ENCODE data around the gene PYY.

DNA sequence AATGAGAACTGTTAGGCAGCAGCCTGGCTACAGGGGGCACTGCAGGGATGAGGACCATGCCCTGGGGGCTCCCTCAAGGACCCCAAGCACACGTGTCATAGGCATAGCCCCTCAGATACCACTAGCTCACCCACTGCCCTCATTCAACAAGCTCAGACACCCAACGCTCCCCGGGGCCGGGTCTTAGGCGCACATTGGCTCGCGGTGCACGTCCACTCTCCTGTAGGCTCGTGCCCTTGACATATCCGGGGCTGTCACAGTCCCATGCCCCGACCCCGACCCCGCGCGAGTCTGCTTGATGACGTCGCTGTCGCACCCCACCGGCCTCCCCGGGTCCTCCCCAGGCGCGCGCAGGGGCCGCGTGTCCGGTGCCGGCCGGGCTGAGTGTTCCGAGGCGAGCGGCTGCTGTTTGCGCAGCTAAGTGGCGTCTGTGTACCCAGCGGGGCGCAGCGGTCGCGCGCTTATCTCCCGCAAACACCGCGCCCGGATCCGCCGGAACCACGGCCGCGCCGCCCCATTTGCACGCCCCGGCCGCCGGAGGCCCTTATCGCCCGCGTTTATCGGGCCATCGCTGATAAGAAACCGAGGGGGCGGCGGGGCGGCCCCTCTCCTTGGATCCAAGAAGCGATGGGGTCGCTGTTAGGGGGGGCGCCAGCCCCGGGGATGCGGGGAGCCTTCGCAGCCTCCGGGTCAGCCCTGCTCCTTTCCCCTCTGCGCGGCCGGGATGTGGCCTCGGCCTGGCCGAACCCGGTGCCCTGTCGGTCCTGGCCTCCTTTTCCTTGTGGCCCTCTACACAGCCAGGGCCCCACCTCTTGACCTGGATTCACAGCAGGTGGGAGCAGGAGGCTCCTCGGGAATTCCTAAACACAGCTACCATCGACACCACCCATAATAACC, 30.0 kb upstream of the PYY start:
- TF ChIP-seq, protein P1, sequence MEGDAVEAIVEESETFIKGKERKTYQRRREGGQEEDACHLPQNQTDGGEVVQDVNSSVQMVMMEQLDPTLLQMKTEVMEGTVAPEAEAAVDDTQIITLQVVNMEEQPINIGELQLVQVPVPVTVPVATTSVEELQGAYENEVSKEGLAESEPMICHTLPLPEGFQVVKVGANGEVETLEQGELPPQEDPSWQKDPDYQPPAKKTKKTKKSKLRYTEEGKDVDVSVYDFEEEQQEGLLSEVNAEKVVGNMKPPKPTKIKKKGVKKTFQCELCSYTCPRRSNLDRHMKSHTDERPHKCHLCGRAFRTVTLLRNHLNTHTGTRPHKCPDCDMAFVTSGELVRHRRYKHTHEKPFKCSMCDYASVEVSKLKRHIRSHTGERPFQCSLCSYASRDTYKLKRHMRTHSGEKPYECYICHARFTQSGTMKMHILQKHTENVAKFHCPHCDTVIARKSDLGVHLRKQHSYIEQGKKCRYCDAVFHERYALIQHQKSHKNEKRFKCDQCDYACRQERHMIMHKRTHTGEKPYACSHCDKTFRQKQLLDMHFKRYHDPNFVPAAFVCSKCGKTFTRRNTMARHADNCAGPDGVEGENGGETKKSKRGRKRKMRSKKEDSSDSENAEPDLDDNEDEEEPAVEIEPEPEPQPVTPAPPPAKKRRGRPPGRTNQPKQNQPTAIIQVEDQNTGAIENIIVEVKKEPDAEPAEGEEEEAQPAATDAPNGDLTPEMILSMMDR (IDR thresholded peaks at IDR 0.05; ENCODE audit: low read length) = no peak
- no peak for TF ChIP-seq EZH2 (optimal IDR thresholded peaks at IDR 0.05; ENCODE audit: low read depth, low read length)
- TF ChIP-seq EZH2phosphoT487 (IDR thresholded peaks at IDR 0.05; ENCODE audit: low read length) = no peak
